Suprapubic skin (tissue), 4 donors: ENCODE measurements around the gene TMEM184B. TPM values are rescaled to one million over a fixed set of nuclear protein-coding genes. Genes with fewer than 3 reads are reported as not detected.

Experiments
- DNase-seq, 2 donors: peaks; one replicate each; pipeline ENCODE4 v3.0.0-alpha.2; 2019; ENCODE audit warnings: low spot score in 2 of 2
- H3K27ac ChIP-seq: fragments of 200-600 bp; sonication (generic); one replicate; pipeline ENCODE4 v1.5.1; 2019
- H3K27me3 ChIP-seq: fragments of 200-600 bp; sonication (generic); one replicate; pipeline ENCODE4 v1.5.1; 2019
- H3K36me3 ChIP-seq: fragments of 200-600 bp; sonication (generic); one replicate; pipeline ENCODE4 v1.5.1; 2019
- H3K4me1 ChIP-seq: fragments of 200-600 bp; sonication (generic); one replicate; pipeline ENCODE4 v1.5.1; 2019
- H3K4me3 ChIP-seq: fragments of 200-600 bp; sonication (generic); one replicate; pipeline ENCODE4 v1.5.1; 2019; ENCODE audit warnings: mild to moderate bottlenecking
- H3K9me3 ChIP-seq: fragments of 200-600 bp; sonication (generic); one replicate; pipeline ENCODE4 v1.5.1; 2019
- EP300 ChIP-seq: sonication (generic); formaldehyde crosslinking; IDR thresholded peaks from one replicate; pipeline ENCODE4 v1.6.1; 2017; ENCODE audit warnings: antibody characterized with exemption
- POLR2A ChIP-seq, 2 donors: fragments of 450-650 bp; IDR thresholded peaks; one replicate each; pipeline ENCODE4 v1.6.1; 2017; ENCODE audit warnings: antibody characterized with exemption in 2 of 2, mild to moderate bottlenecking in 2 of 2, moderate library complexity in 2 of 2
- POLR2AphosphoS5 ChIP-seq, 3 donors: sonication (generic); formaldehyde crosslinking; IDR thresholded peaks; one replicate each; pipeline ENCODE4 v1.6.1; 2017; ENCODE audit warnings: antibody characterized with exemption in 3 of 3
- WGBS: methylation state at CpG from one replicate; pipeline ENCODE4 v1.1.5; 2018; 5-methylcytosine and 5-hydroxymethylcytosine counted together
- total RNA-seq, 4 donors: library from RNA; depleted of rRNA; stranded (reverse); fragments of >200 nt; gene quantifications; one replicate each; pipeline ENCODE4 v1.1.0, GENCODE V29; 2016
- TF ChIP-seq, protein P1 (sequence below), 2 donors: fragments of 200-600 bp in 1 of 2; fragments of 450-650 bp in 1 of 2; sonication (generic) in 1 of 2; IDR thresholded peaks; one replicate each; pipeline ENCODE4 v1.5.1; 2016 to 2019; ENCODE audit warnings: antibody characterized with exemption in 2 of 2, mild to moderate bottlenecking in 1 of 2, moderate library complexity in 1 of 2

The TMEM184B gene
- total RNA-seq, 4 donors from 2014 or later, result 41.5 to 54.9 (median 46.0) TPM

DNA sequence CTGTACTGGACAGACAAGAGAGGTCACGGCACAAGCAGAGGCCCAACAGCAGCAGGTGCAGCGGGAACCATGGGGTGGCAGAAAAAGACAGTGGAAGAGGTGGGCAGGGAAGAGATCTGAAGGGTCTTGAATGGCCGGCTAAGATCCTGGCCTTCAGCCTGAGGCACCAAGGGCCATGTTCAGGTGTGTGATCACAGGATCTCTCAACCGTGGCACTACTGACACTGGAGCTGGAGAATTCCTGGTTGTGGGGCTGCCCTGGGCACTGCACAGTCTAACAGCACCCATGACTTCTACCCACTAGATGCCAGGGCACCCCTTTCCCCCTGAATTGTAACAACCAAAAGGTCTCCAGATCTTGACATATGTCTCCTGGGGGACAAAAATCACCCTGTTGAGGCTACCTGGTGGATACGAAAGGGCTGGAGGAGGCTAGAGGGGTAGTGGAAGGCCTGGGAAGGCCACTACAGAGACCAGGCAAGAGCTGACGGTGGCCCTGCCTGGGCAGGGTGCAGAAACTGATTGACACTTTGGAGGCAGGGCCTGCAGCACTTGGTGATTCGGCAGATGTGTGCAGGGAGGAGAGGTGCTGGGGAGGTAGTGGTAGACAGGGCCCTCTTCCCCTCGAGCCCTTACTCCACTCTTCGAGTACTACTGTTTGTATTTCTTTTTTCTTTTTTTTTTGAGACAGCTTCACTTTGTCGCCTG is 36.1 kb upstream of the TMEM184B start:
- Histone ChIP-seq H3K4me3 (no peak overlapping the region), H3K36me3 (peaks cover 25% of the 10 kb centered on the region), H3K4me1 (peaks cover 93% of the 10 kb centered on the region), H3K27ac (peak overlapping the region; percentile 15), H3K9me3 (no peaks in the 10 kb centered on the region), H3K27me3 (no peaks in the 10 kb centered on the region)
- no peak for DNase-seq
- TF ChIP-seq, protein P1, sequence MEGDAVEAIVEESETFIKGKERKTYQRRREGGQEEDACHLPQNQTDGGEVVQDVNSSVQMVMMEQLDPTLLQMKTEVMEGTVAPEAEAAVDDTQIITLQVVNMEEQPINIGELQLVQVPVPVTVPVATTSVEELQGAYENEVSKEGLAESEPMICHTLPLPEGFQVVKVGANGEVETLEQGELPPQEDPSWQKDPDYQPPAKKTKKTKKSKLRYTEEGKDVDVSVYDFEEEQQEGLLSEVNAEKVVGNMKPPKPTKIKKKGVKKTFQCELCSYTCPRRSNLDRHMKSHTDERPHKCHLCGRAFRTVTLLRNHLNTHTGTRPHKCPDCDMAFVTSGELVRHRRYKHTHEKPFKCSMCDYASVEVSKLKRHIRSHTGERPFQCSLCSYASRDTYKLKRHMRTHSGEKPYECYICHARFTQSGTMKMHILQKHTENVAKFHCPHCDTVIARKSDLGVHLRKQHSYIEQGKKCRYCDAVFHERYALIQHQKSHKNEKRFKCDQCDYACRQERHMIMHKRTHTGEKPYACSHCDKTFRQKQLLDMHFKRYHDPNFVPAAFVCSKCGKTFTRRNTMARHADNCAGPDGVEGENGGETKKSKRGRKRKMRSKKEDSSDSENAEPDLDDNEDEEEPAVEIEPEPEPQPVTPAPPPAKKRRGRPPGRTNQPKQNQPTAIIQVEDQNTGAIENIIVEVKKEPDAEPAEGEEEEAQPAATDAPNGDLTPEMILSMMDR (IDR thresholded peaks at IDR 0.05), result no peak
- TF ChIP-seq POLR2A (IDR thresholded peaks at IDR 0.05), result no peak
- TF ChIP-seq POLR2AphosphoS5 (IDR thresholded peaks at IDR 0.05), result no peak
- no peak for TF ChIP-seq EP300
- 77% methylated on average over 10 of the region's 10 CpGs for WGBS

DNA sequence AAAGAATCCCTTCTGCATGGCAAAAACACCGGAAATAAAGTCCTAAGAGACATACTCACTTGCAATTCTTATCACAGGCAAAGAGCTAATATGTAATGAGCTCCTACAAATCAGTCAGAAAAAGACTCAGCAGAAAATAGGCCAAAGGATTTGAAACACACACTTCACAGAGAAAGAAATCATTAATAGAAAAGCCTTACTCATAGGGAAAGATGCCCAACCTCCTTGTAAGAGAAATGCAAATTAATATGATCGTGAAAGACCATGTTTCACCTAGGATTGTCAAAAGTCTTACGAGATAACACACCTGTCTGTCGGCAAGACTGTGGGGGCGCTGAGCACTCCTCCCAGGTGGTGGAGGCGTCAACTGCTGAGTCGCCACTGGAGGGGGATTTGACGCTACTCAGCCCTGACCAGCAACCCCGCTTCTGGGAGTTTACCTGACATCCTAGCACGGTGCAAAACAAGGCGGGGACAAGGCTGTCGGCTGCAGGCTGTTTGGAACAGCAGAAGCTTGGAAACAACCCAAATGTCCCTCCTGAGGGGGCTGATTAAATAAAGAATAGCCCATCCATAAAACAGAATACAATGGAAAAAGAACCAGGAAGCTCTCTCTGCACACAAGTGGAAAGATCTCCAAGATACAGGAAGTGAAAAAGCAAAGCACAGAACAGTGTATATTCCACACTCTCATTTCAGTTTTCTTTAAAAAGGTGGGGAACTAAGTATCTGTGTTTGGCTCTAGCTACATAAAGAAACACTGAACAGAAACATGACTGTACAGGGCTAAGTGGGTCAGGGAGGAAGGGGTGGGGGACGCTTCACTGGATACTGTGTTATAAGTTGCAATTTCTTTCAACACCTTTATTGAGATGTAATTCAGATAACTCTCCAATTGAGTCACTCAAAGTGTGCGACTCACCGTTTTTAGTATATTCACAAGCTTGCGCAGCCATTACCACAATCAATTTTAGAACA is 33.0 kb upstream of the TMEM184B start:
- H3K9me3 ChIP-seq, result no peaks in the 10 kb centered on the region
- H3K4me1 ChIP-seq, result peaks cover 78% of the 10 kb centered on the region
- peak overlapping the region; percentile 75 for H3K27ac ChIP-seq
- WGBS, result 22% methylated on average over 16 of the region's 16 CpGs
- no peak for DNase-seq
- peaks cover 43% of the 10 kb centered on the region for H3K36me3 ChIP-seq
- no peaks in the 10 kb centered on the region for H3K27me3 ChIP-seq
- H3K4me3 ChIP-seq, result peak overlapping the region; percentile 15
- TF ChIP-seq, protein P1 (IDR thresholded peaks at IDR 0.05), result no peak
- TF ChIP-seq EP300 (no peak), POLR2A (IDR thresholded peaks at IDR 0.05) (no peak), POLR2AphosphoS5 (IDR thresholded peaks at IDR 0.05) (no peak)

DNA sequence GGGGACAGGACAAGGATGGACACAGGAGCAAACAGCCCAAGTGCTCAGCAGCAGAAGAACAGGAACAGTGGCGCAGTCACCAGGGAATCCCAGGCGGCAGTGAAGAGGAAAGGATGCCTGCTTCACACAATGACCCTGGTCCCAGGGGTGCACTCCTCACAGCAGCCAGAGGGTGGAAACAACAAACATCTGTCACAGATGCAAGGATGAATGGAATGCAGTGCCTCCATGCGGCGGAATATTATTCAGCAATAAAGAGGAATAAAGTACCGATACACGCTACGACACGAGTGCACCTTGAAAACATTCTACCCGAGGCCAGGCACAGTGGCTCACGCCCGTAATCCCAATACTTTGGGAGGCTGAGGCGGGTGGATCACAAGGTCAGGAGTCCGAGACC is 31.7 kb upstream of the TMEM184B start:
- no peak for DNase-seq
- TF ChIP-seq POLR2AphosphoS5 (IDR thresholded peaks at IDR 0.05), result peak in 1 of 3 donors; percentile 44
- no peak for TF ChIP-seq POLR2A (IDR thresholded peaks at IDR 0.05)
- TF ChIP-seq, protein P1 (IDR thresholded peaks at IDR 0.05), result peak; percentile 2 to 37
- WGBS, result 75% methylated on average over 13 of the region's 13 CpGs
- peak overlapping the region; percentile 6 for H3K27ac ChIP-seq
- no peaks in the 10 kb centered on the region for H3K27me3 ChIP-seq
- H3K4me1 ChIP-seq, result peaks cover 78% of the 10 kb centered on the region
- no peaks in the 10 kb centered on the region for H3K9me3 ChIP-seq
- H3K4me3 ChIP-seq, result no peak overlapping the region
- peaks cover 56% of the 10 kb centered on the region for H3K36me3 ChIP-seq

DNA sequence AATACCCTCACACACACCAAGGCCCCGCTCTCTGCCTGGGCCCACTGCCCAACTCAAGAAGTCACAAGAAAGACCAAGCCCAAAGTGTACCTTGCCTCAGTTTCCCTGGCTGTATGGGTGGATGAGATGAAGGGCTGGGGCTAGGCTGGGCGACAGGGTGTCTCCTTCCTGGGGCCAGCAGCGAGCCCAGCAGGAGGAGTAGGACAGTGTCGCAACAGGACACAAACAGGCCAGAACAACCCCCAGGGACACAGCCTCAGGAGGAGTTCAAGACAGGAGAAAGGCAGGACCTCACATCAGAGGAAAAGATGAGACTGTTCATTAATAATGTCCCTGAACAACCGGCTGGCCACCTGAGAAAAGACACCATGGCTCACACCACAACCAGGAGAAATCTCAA is 31.2 kb upstream of the TMEM184B start:
- no peak for DNase-seq
- Histone ChIP-seq H3K4me1 (peaks cover 76% of the 10 kb centered on the region), H3K27ac (peak overlapping the region; percentile 6), H3K36me3 (peaks cover 59% of the 10 kb centered on the region), H3K27me3 (no peaks in the 10 kb centered on the region), H3K4me3 (no peak overlapping the region), H3K9me3 (no peaks in the 10 kb centered on the region)
- 70% methylated on average over 5 of the region's 5 CpGs for WGBS
- TF ChIP-seq POLR2A (IDR thresholded peaks at IDR 0.05), result no peak
- TF ChIP-seq, protein P1 (IDR thresholded peaks at IDR 0.05), result no peak
- no peak for TF ChIP-seq POLR2AphosphoS5 (IDR thresholded peaks at IDR 0.05)
- no peak for TF ChIP-seq EP300

DNA sequence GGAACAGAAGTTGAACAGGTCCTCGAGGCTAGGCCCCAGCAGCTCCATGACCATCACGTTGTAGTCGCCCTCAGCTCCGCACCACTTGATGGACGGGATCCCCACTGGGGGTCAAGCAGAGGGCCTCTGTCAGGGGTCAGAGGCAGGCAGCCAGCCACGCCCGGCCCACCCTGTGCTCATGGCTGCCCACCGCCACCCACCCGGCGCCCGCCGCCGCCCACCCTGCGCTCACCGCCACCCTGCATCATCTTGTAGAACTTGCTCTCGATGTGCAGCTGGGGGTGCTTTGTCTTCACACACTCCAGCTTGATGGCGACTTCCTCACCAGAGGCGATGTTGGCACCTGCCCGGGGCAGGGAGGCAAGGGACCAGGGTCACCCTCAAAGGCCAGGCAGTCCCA is 30.1 kb upstream of the TMEM184B start:
- no peak for TF ChIP-seq POLR2AphosphoS5 (IDR thresholded peaks at IDR 0.05)
- TF ChIP-seq POLR2A (IDR thresholded peaks at IDR 0.05), result no peak
- no peak for TF ChIP-seq EP300
- TF ChIP-seq, protein P1 (IDR thresholded peaks at IDR 0.05), result no peak
- Histone ChIP-seq H3K27ac (no peak overlapping the region), H3K9me3 (no peaks in the 10 kb centered on the region), H3K36me3 (peaks cover 63% of the 10 kb centered on the region), H3K27me3 (no peaks in the 10 kb centered on the region), H3K4me1 (peaks cover 78% of the 10 kb centered on the region), H3K4me3 (no peak overlapping the region)
- 93% methylated on average over 16 of the region's 19 CpGs for WGBS
- no peak for DNase-seq
